ENCODE measurements around the gene MLXIP. TPM values are rescaled to one million over a fixed set of nuclear protein-coding genes. Genes with fewer than 3 reads are reported as not detected.

Gene MLXIP
- total and polyA plus RNA-seq, 9 of the 15 experiments (the other 6 are each of a cell fraction or from before 2014, with no cell fraction given): 2.2 to 66.3 (median 18.1) TPM

DNA sequence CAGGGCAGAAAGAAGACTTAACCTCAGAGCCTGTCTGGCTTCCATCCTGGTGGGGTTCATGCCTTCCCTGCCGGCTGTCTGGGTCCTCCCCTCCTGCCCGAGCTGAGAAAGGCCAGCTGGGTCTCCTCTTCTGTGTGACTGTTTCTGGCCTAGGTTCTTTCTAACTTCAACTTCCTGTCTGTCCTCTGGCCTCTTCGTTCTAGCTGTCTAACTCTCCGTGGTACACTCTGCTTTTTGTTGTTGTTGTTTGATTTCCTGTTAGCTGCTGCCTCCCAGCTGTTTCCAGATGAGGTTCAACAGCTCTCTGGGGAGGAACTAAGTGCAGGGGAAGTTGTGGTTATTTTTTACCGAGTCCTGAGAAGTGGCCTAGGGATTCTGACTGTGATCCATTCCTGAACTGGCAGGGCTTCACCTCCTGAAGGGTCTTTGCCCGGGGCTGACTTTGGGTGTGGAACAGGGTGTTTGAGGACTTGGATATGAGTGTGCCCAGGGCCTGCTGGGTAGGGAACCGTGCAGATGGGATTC is 3.2 kb downstream of the MLXIP start (continued):
- TF ChIP-seq FOXK2 (conservative IDR thresholded peaks at IDR 0.05 in 1 of 2, IDR thresholded peaks at IDR 0.05 in 1 of 2; ENCODE audit: low read depth in 2 of 2) (peak; percentile 82 to 87), ZSCAN32 (CRISPR knock-in tag; IDR thresholded peaks at IDR 0.05) (no peak), POLR2H (tag; IDR thresholded peaks at IDR 0.05; ENCODE audit: low read depth) (no peak), ZNF23 (CRISPR knock-in tag; IDR thresholded peaks at IDR 0.05) (no peak), E2F1 (CRISPR knock-in tag; IDR thresholded peaks at IDR 0.05) (no peak), MEIS2 (IDR thresholded peaks at IDR 0.05; ENCODE audit: partially characterized antibody) (no peak), ZEB2 (IDR thresholded peaks at IDR 0.05) (no peak), SETDB1 (IDR thresholded peaks at IDR 0.05; ENCODE audit: low read length) (no peak), FOXO4 (CRISPR knock-in tag; IDR thresholded peaks at IDR 0.05) (no peak), REST (IDR thresholded peaks at IDR 0.05; ENCODE audit: borderline replicate concordance) (peak; percentile 12; the same call in 1 of the 2 replicates), REST (CRISPR knock-in tag; IDR thresholded peaks at IDR 0.05; ENCODE audit: low read depth) (no peak), MAZ (CRISPR knock-in tag; conservative IDR thresholded peaks at IDR 0.05 in 1 of 2, IDR thresholded peaks at IDR 0.05 in 1 of 2) (no peak), ZNF551 (CRISPR knock-in tag; IDR thresholded peaks at IDR 0.05) (no peak), ZNF740 (CRISPR knock-in tag; IDR thresholded peaks at IDR 0.05) (no peak), ZNF740 (tag; IDR thresholded peaks at IDR 0.05) (no peak), BHLHE40 (IDR thresholded peaks at IDR 0.05; ENCODE audit: low read length) (no peak)

Measured in K562 (cell line).